Esophagus mucosa (tissue), 1 donor: Measurements from ENCODE around the gene PRUNE1. TPM values are rescaled to one million over a fixed set of nuclear protein-coding genes. Genes with fewer than 3 reads are reported as not detected.

Experiments
- ATAC-seq: fragments of 200-7000 bp; cut with Tn5 transposase; one replicate; pipeline ENCODE4 v1.9.1; 2020
- total RNA-seq: library from RNA; stranded (reverse); gene quantifications from one replicate; pipeline ENCODE4 v1.2.4, GENCODE V29; 2023
- donor health status: DM: yes; HTN: yes; CAD: no.

PRUNE1 gene, protein sequence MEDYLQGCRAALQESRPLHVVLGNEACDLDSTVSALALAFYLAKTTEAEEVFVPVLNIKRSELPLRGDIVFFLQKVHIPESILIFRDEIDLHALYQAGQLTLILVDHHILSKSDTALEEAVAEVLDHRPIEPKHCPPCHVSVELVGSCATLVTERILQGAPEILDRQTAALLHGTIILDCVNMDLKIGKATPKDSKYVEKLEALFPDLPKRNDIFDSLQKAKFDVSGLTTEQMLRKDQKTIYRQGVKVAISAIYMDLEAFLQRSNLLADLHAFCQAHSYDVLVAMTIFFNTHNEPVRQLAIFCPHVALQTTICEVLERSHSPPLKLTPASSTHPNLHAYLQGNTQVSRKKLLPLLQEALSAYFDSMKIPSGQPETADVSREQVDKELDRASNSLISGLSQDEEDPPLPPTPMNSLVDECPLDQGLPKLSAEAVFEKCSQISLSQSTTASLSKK
- total RNA-seq, result 14.3 TPM

DNA sequence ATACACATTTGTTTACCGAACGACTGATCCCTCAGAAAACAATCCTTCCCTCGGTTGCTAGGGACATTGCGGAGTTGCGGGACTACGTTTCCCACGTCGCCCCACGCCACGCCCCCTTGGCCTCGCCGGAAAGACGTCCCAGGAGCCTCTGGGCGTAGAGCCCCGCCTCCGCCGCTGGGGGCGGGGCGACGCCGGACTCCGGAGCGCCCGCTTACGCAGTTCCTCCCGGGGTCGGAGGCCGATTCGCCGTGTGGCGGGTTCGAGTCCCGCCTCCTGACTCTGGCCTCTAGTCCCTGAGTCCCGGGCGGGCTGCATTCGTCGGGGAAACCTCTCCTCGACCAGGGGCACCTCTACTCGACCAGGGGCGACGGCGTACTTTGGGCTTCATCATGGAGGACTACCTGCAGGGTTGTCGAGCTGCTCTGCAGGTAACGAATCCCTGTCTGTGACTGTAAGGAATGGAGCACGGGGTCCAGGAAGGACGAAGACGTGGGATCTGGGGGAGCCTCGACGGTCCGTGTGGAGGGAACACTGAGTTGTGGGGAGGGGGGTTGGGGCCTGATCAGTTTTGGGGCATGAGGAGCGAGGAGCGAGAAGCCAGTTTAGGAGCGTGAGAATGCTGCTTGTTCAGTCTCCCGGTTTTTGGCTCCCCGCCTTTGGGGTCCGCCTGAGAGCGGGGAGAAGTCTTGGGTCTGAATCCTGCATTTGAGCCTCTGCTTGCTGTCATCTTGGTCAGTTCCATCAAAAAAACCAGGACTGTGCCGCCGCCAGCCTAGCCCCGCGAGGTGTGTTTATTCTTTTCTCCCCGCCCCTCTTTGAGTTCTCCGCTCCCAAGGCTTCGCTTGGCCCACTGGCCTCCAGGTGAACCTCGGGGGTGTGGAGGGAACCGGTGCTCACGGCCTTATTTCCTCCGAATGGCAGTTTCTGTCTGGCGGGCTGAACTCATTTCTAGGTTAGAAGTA, at the start of gene PRUNE1:
Gene PRUNE1, plus strand, starts transcription at position 206 of the 962 bp plus-strand sequence. Its CDS starts 184 bp downstream, at position 390.
- ATAC-seq, result peak; percentile 91

DNA sequence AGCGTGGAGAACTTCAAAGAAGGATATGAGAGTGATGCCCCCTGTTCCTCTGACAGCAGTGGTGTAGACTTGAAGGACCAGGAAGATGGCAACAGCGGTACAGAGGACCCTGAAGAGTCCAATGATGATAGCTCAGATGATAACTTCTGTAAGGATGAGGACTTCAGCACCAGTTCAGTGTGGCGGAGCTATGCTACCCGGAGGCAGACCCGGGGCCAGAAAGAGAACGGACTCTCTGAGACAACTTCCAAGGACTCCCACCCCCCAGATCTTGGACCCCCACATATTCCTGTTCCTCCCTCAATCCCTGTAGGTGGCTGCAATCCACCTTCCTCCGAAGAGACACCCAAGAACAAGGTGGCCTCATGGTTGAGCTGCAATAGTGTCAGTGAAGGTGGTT, 47.6 kb upstream of the PRUNE1 start:
- ATAC-seq, result no peak

DNA sequence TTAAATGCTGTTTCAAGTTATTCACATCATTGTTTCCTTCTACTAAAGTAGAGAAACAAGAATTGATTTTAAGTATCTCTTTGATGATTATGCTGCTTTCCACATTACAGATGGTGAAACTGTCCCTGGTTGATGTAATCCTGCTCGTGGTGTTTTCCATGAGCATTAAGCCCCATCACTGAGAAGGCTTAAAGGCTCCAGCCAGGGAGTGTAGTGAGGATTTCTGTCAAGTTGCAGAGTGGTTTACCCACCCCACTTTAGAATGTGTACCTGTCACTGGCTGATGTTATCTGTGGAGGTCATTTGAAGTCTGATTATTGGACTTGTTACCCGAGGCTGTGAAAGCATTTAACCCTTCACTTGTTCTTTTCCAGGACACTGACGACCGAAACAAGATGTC, 46.5 kb upstream of the PRUNE1 start:
- no peak for ATAC-seq

DNA sequence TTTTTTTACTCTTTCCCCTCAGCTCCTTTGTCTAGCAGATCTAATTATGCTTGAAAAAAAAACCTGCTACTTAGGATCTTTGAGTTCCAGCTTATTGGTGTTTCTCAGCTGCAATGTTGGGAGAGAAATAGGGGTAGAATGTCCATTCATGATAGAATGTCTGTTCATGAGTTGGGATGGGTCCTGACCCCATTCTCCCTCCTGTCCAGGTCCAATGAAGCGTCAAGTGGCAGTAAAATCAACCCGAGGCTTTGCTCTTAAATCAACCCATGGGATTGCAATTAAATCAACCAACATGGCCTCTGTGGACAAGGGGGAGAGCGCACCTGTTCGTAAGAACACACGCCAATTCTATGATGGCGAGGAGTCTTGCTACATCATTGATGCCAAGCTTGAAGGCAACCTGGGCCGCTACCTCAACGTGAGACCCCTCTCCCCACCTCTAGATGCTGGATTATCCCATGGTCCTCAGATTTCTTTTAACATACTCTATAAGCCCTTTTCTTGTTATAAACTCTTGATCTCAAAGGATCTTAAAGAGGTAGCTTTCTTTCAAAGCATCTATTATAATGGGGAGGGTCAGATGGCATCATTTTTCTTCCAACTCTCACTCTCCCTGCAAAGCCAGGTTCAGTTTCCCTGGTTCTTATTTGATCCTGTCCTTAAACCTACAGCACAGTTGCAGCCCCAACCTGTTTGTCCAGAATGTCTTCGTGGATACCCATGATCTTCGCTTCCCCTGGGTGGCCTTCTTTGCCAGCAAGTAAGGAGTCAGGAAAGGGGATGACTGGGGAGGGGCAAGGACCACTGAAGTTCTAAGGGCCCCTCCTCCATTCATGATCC, 44.7 kb upstream of the PRUNE1 start:
- no peak for ATAC-seq

DNA sequence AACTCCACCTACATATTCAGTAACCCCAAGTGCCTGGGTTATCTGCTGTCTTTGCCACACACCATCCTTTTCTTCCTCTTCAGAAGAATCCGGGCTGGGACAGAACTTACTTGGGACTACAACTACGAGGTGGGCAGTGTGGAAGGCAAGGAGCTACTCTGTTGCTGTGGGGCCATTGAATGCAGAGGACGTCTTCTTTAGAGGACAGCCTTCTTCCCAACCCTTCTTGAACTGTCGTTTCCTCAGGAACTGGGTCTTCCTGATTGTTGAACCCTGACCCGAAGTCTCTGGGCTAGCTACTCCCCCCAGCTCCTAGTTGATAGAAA, 44.1 kb upstream of the PRUNE1 start:
- no peak for ATAC-seq

DNA sequence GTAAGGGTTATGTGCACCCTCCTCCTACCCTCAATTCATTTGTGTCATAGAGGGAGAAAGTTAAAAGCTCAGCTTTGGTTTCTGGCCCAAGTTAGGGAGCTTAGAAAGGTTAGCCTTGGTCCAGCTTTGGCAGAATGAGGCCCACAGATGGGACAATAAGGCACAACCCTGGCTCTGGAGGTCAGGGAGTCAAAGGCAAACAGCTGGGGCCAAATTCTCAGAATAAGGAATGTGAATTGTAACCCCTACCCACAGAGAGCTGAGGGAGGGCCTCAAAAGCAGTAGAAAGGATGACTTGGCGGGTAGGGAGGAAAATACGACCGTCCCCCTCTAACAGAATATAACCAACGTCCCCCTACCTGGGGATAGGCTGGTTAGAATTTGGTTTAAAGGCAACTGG, 42.6 kb upstream of the PRUNE1 start:
- ATAC-seq, result no peak

DNA sequence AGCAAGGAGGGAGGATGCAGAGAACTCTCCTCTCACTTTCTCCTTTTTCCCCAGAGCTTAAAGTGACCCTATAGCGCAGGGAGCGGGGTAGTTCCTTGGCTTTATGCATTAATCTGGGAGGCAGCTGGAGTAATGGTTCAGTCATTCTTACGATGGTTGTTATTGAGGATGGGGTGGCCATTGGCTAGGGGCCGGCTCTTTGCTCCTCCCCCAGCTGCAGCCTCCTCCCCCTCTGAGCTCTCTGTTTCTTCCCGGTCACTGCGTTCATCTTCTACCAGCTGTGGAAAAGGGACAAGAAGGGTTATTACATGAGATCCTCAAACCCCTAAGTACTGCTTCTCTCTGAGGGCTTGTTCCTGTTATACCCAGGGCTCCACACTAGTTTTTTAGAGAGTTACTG, 42.2 kb upstream of the PRUNE1 start:
- no peak for ATAC-seq

DNA sequence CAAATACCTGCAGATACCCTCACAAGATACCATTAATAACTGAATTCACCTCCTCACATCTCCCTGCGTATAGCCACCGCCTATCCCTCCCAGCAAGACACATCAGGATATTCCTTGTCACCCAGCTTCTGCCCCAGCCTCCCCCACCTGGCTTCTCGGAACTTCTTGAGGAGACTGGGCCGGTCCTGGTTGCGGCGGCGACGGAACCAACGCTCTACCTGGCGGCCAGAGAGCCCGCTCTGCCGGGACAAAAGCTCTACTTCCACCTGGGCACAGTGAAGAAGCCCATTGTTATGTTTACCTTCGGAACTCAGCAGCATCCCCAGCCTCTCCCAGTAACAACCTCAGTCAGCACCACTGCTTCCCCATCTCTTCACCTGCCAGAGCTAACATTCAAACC, 40.3 kb upstream of the PRUNE1 start:
- no peak for ATAC-seq

DNA sequence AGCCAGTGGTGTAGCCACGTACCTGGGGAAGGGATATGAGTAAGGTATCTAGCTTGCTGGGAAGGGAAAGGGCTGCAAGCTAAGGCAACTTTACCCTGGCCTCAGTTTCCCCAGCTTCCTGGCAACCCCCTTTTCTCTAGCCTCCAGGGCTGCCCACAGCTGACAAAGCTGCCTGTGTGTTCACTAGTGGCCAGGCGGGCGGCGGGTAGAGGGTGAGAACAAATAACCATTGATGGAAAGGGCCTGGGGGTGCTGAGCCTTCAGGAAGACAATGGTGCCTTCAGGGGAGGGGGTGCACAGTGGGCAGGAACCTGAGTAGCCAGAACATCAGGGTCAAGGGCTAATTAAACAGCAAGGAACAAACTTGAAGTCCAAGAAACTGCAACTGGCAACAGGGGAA, 39.8 kb upstream of the PRUNE1 start:
- no peak for ATAC-seq

DNA sequence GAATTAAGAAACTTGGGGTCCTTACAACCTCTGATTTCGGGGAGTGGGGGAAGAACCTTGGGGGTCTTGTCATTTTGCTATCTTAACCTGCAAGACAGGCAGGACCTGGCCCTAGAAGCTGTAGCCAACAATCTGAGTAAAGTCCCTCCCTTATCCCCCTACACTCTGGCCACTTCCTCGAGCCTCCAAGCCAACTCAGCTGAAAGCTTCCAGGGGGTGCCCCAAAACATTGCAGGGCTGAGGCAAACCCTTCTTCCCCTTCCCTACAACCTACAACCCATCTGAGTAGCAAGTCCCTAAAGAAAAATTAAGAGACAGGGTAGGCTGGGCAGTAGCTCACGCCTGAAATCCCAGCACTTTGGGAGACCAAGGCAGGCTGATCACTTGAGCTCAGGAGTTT, 38.6 kb upstream of the PRUNE1 start:
- no peak for ATAC-seq

DNA sequence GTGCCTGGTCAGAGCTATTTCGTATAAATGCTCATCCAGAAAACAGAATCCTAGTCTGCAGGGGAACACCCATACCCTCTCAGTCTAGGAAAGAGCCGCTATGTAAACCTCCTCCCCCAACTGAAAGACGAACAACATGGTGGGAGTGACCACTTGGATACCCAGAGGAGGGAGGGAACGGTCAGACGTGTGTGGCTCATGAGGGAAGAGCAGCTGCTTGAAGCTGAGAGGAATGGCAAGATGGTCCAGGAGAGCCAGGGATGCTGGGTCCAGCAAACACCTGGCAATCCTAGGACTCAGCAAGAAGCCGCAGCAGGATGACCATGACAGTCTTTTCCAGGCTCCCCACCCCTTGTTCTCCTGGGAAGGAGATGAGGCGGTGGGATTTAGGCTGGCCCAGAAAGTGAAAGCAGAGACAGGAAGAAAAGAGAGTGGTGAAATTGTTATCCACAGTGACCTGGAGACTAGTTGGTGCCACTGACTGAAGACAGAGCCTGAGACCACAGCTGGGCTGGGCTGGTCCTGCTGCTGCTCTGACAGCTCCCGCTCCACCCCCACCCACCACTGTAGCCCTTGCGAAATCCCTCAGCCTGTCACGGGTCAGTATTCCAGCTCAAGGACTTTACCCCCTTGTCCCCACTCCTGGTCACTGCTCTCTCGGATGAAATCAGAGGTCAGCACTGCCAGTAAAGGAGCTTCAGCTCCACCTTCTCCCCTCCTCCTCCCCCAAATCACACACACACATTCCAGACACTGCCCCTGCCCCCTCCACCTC, 37.3 kb upstream of the PRUNE1 start:
- no peak for ATAC-seq

DNA sequence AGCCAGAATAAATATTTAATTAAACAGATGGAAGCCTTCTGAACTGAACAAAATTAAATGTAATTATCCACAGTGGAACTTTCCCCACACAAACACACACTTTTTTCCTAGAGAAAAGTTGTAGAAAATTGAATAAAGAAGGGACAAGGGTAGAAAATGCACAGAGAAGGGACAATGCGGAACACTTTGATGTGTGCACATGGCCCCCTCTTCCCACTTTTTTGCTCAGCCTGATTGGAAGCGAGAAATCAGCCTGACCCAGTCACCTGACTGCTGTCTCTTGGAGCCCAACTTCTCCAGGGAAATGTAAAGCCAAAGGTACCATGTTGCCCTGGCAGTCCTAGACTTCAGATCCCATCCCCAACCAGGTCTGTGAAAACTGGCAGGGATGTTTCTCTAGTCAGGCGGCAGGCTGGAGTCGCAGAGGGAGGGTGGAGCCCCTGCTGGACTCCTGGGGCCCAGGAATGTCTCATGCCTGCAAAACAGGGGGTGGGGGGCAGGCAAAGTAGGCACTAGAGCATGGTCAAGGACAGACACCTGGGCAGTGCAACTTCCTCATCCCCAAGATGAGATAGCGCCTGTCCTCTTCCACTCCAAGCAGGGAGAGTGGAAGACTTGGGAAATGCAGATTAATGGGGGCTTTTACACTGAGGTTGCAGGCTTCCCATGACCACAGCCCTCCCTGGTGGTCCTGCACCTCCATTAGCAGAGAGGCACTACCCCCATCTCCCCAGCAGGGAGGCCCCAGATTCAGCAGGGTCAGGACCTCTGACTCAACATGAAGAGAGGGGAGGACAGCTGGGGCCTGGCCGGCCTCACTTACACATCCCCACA, 36.4 kb upstream of the PRUNE1 start:
- ATAC-seq, result no peak

DNA sequence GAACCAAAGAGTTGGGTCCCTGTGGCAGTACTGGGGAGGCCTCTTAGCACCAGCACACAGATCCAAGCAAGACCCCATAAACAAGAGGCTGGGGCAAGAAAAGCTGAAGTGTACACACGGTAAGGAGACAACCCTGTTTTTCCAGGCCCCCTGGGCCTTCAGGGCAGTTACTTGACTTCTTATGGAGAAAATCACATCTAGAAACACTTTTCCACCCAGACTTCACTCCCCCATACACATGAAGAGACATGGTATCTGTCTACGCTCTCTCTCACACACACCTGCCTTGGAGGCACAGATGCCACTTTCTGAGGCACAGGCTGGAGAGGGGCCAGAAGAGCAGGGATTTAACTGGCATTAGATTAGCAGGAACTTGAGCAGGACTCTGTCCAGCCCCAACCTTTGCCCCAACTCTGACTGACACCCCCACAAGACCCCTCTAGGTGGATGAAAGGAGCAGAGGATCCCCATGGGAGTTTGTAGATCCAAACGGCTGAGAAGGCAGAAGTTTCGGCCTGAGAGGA, 35.8 kb upstream of the PRUNE1 start:
- ATAC-seq, result no peak

DNA sequence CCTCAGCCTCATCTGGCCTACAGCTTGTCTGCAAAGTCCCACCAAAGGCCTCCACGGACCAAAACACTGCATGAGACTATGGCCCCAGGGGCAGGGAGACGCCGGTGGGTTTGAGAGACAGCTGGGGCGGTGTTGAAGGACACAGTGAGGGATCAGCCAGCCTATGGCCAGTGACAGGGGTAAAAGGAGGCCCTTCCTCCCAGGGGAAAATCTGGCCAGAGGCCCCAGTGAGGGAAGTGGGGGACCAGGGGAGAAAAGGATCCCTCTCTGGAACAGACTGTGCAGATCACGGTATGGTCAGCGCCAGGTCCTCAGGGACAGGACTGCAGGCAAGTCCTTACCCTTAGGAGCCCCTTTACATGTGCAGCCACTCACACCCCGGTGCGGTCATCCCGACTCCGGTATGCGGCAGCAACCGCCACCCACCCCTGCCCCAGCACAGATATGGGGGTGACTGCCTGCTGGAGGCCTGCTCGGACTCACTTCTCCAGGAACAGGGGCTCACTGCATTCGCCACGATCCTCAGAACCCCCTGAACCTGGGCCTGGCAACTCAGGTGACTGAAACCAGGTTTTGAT, 34.9 kb upstream of the PRUNE1 start:
- peak; percentile 1 for ATAC-seq

DNA sequence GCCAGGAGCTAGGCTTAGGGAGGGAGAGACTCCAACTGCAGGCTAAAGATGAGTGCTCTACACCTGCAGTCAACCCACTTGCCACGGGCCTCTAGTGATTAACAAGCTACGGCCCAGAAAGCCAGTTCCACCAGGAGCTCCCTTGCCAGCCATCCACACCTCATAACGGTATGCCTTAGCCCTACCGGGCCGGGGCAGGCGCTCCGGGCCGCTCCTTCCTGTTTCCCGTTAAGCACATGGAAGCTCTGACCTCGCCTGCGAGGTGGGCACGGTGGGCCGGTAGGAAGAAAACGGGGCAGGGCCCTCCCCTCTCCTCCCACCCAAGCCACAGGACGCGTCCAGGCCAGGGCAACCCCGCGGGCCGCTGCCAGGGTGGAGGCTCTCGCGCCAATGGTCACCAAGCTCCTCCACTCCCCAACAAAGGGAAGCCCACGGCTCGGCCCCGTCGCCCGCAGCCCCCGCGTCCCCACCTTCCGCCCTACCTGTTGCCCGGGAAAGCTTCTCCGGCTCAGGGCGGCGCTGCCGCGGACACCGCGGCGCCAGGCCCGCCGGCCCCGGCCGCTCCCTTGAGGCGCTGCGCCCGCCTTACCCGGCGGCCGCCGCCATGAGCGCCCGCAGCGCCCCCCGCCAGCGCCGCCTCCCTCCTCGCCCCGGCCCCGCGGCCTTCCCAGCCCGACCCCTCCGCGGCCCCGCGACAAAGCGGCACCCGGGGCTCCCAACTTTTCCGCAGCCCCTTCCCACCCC, 34.2 kb upstream of the PRUNE1 start:
- ATAC-seq, result peak; percentile 76

DNA sequence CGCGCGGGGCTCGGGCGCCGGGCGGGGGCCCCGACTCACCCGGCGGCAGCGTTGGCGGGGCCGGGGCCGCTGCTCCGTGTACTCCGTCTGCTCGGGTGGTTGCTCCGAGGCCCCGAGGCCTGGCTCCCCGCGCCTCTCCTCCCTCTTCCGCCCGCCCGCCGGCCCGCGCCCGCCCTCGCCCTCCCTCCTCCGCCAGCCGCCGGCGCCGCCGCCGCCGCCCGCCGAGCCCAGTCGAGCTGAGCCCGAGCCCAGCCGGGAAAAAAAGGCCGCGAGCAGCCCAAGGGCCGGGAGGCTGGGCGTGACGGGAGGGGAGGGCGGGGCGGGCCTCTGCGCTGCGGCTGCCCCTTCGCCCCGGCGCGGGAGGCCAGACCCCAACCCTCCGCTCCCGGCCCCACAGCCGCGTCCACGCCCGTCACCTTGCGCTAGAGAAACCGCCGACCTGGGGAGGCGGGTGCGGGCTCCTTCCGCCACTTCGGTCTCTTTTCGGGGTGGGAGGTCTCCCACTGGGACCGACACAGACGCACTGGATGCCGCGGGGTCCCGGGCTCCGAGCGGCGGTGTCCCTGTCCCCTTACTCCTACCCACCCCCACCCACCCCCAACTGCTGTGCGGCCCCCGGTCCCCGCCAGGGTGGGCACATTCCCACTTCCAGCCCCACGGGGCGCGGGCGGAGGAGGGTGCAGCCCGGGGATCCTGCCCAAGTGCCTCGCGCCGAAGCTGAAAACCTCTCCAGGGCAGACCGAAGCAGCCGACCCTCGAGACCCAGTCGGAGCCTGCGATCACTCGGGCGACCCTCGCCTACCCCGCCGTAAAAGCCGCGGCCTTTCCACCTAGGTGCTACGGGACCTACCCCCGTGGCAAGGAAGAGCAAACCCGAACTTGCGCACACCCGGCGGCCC, 33.4 kb upstream of the PRUNE1 start, which contains the start of gene CERS2:
Gene CERS2, minus strand, starts transcription at position 256 of the 899 bp plus-strand sequence. CDS start 5,745 bp downstream, outside the sequence.
- peak; percentile 65 for ATAC-seq

DNA sequence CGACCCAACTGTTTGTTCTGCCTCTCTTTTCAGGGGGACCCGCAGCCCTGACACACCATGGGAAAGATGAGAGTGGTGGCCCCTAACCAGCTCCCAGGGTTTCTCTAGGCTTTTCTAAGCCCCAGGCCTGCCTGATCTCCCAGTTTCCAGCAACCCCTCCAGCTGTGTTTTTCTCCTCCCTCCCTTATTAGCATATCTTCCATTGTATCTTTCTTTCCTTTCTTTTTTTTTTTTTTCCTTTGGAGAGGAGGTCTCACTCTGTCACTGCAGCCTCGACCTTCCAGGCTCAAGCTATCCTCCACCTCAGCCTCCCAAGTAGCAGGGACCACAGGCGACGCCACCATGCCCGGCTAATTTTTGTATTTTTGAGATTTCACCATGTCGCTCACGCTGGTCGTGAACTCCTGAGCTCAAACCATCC, 31.8 kb upstream of the PRUNE1 start:
- ATAC-seq, result no peak
